GM23338 (cell line): Measurements from ENCODE around the gene TUB. TPM values are rescaled to one million over a fixed set of nuclear protein-coding genes. Genes with fewer than 3 reads are reported as not detected.

Experiments
- ATAC-seq: fragments of 200-7000 bp; cut with Tn5 transposase; 3 replicates; pipeline ENCODE4 v1.9.1; 2020
- DNase-seq: peaks from one replicate; pipeline ENCODE4 v3.0.0-alpha.2; 2015; ENCODE audit warnings: low spot score
- H2AFZ ChIP-seq: fragments of 200-600 bp; sonication (generic); 2 replicates; pipeline ENCODE4 v1.8.0; 2016; ENCODE audit warnings: antibody characterized with exemption, mild to moderate bottlenecking, moderate library complexity
- H3F3A ChIP-seq: fragments of 200-600 bp; sonication (generic); replicated peaks from 2 replicates; pipeline ENCODE4 v1.8.0; 2017; ENCODE audit warnings: antibody characterized with exemption, mixed run types, low read depth
- H3K27ac ChIP-seq: fragments of 200-600 bp; sonication (generic); 2 replicates; pipeline ENCODE4 v1.6.1; 2016; ENCODE audit warnings: low read depth
- H3K27me3 ChIP-seq: fragments of 200-600 bp; sonication (generic); 2 replicates; pipeline ENCODE4 v1.8.0; 2016; ENCODE audit warnings: mild to moderate bottlenecking, mixed run types, moderate library complexity; ENCODE audit not compliant: insufficient read depth
- H3K36me3 ChIP-seq: fragments of 200-600 bp; sonication (generic); 2 replicates; pipeline ENCODE4 v1.8.0; 2016; ENCODE audit warnings: mild to moderate bottlenecking; ENCODE audit not compliant: insufficient read depth
- H3K4me1 ChIP-seq: fragments of 200-600 bp; sonication (generic); 2 replicates; pipeline ENCODE4 v1.8.0; 2016; ENCODE audit warnings: mild to moderate bottlenecking, moderate library complexity; ENCODE audit not compliant: insufficient read depth
- H3K4me2 ChIP-seq: fragments of 200-600 bp; sonication (generic); 2 replicates; pipeline ENCODE4 v1.7.1; 2017; ENCODE audit warnings: mixed run types
- H3K4me3 ChIP-seq: fragments of 200-600 bp; sonication (generic); 2 replicates; pipeline ENCODE4 v1.6.1; 2016; ENCODE audit warnings: mixed run types
- H3K79me2 ChIP-seq: fragments of 200-600 bp; sonication (generic); replicated peaks from 2 replicates; pipeline ENCODE4 v1.8.0; 2017; ENCODE audit warnings: mild to moderate bottlenecking; ENCODE audit not compliant: insufficient read depth
- H3K9me2 ChIP-seq: fragments of 200-600 bp; sonication (generic); 2 replicates; pipeline ENCODE4 v1.8.0; 2017; ENCODE audit not compliant: insufficient read depth
- H4K20me1 ChIP-seq: fragments of 200-600 bp; sonication (generic); replicated peaks from 2 replicates; pipeline ENCODE4 v1.8.0; 2017; ENCODE audit warnings: mild to moderate bottlenecking; ENCODE audit not compliant: insufficient read depth
- H3K27ac Mint-ChIP-seq: 2 replicates; pipeline ENCODE4 v1.8.0; 2020; ENCODE audit warnings: inconsistent platforms, mild to moderate bottlenecking, moderate library complexity, mixed read lengths
- H3K27me3 Mint-ChIP-seq: 3 replicates; pipeline ENCODE4 v1.8.0; 2022; ENCODE audit warnings: low read depth, mild to moderate bottlenecking, moderate library complexity, mixed read lengths, inconsistent platforms; ENCODE audit not compliant: insufficient read depth, poor library complexity
- H3K36me3 Mint-ChIP-seq: 3 replicates; pipeline ENCODE4 v1.8.0; 2021; ENCODE audit warnings: low read depth, mild to moderate bottlenecking, inconsistent platforms, moderate library complexity, mixed read lengths
- H3K4me1 Mint-ChIP-seq: 3 replicates; pipeline ENCODE4 v1.8.0; 2020; ENCODE audit warnings: mild to moderate bottlenecking, inconsistent platforms, mixed read lengths
- H3K4me3 Mint-ChIP-seq: 3 replicates; pipeline ENCODE4 v1.8.0; 2021; ENCODE audit warnings: moderate library complexity, mild to moderate bottlenecking, inconsistent platforms, mixed read lengths
- H3K9me3 Mint-ChIP-seq: 3 replicates; pipeline ENCODE4 v1.8.0; 2020; ENCODE audit warnings: moderate library complexity, mild to moderate bottlenecking, inconsistent platforms, mixed read lengths
- CREB1 ChIP-seq: fragments of 250-450 bp; sonication (Bioruptor Pico); IDR thresholded peaks from 2 replicates; pipeline ENCODE4 v1.5.0; 2020; ENCODE audit warnings: low read depth, mild to moderate bottlenecking, moderate library complexity
- EZH2 ChIP-seq: fragments of 200-600 bp; sonication (generic); IDR thresholded peaks from one replicate; pipeline ENCODE4 v1.8.0; 2017; ENCODE audit warnings: antibody characterized with exemption, mild to moderate bottlenecking, low read depth; ENCODE audit not compliant: unreplicated experiment
- JUNB ChIP-seq: IDR thresholded peaks from one replicate; pipeline ENCODE4 v1.6.1; 2016; ENCODE audit warnings: antibody characterized with exemption; ENCODE audit not compliant: unreplicated experiment
- POLR2AphosphoS5 ChIP-seq: IDR thresholded peaks from 2 replicates; pipeline ENCODE4 v1.6.1; 2016; ENCODE audit warnings: antibody characterized with exemption, low read depth
- ZNF114 ChIP-seq: fragments of 250-450 bp; sonication (Bioruptor Pico); IDR thresholded peaks from 2 replicates; pipeline ENCODE4 v1.5.0; 2020; ENCODE audit warnings: mild to moderate bottlenecking, moderate library complexity
- ZNF331 ChIP-seq: fragments of 250-450 bp; sonication (Bioruptor Pico); IDR thresholded peaks from 2 replicates; pipeline ENCODE4 v1.5.0; 2020; ENCODE audit warnings: low read depth, mild to moderate bottlenecking, moderate library complexity
- polyA plus RNA-seq: library from polyadenylated mRNA; unstranded; fragments of >200 nt; fragmentation: Nextera tagmentation; extraction: Ambion mirVana; gene quantifications from 2 replicates; pipeline ENCODE4 v1.2.1, GENCODE V29; 2016
- total RNA-seq: library from RNA; depleted of rRNA; stranded (reverse); fragments of >200 nt; shearing (Covaris generic); gene quantifications from 2 replicates; pipeline ENCODE4 v1.2.3, GENCODE V29; 2014
- TF ChIP-seq, protein P1 (sequence below): fragments of 250-450 bp; sonication (Bioruptor Pico); IDR thresholded peaks from 2 replicates; pipeline ENCODE4 v1.5.0; 2020; ENCODE audit warnings: mild to moderate bottlenecking, moderate library complexity
- TF ChIP-seq, protein P2 (sequence below): IDR thresholded peaks from one replicate; pipeline ENCODE4 v1.6.1; 2018; ENCODE audit warnings: antibody characterized with exemption; ENCODE audit not compliant: unreplicated experiment
- TF ChIP-seq, protein P3 (sequence below), 2 experiments: fragments of 200-600 bp in 1 of 2; sonication (generic) in 1 of 2; conservative IDR thresholded peaks; 2 replicates each; pipeline versions ENCODE4 v1.5.1 to v1.6.1; 2016 to 2017; ENCODE audit warnings: antibody characterized with exemption in 2 of 2, low read depth in 2 of 2, mild to moderate bottlenecking in 2 of 2, moderate library complexity in 1 of 2
- TF ChIP-seq, protein P4 (sequence below): IDR thresholded peaks from 2 replicates; pipeline ENCODE4 v1.6.1; 2016; ENCODE audit warnings: antibody characterized with exemption

The TUB gene
- total and polyA plus RNA-seq, 2 experiments from 2014 or later = 5.5 to 30.4 TPM

DNA sequence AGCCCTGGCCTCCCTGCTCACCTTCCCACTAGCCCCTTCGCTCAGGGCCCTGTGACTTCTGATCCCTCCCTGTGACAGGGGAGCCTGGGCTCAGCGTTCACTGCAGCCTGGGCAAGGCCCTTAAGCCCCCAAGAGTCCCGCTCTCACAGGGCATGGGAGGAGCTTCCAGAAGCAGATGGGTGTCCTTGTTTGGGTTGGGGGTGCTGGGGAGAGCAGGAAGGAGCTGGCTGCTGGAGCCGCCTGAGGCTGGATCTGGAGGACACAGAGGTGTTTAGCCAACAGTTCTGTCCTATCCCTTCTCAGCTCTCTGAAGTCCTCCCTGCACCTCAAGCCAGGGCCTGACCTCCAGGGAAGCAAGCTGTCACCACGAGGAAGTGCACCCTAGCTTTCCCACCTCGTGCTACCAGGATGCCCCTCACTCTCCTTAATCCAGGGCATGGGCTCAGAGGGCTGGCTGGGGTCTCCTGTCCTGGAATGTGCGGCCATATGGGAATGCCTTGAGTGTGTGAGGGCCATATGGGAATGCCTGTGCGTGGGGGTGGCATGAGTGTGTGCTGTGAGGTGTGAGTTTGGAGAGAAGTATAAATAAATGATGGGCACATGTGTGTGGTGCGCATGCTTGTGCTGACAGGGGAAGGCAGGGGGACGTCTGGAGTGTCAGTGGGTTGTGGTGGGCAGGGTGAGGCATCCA lies 25.0 kb upstream of the TUB start:
- Mint-ChIP-seq H3K36me3 (no peaks in the 10 kb centered on the region), H3K9me3 (no peaks in the 10 kb centered on the region), H3K27ac (no peak overlapping the region), H3K27me3 (peaks cover 9% of the 10 kb centered on the region), H3K4me3 (no peak overlapping the region), H3K4me1 (peaks cover 15% of the 10 kb centered on the region)
- TF ChIP-seq ZNF331 (CRISPR knock-in tag) (no peak), JUNB (no peak), EZH2 (no peak), ZNF114 (CRISPR knock-in tag) (no peak), CREB1 (no peak), POLR2AphosphoS5 (no peak)
- TF ChIP-seq, protein P1, sequence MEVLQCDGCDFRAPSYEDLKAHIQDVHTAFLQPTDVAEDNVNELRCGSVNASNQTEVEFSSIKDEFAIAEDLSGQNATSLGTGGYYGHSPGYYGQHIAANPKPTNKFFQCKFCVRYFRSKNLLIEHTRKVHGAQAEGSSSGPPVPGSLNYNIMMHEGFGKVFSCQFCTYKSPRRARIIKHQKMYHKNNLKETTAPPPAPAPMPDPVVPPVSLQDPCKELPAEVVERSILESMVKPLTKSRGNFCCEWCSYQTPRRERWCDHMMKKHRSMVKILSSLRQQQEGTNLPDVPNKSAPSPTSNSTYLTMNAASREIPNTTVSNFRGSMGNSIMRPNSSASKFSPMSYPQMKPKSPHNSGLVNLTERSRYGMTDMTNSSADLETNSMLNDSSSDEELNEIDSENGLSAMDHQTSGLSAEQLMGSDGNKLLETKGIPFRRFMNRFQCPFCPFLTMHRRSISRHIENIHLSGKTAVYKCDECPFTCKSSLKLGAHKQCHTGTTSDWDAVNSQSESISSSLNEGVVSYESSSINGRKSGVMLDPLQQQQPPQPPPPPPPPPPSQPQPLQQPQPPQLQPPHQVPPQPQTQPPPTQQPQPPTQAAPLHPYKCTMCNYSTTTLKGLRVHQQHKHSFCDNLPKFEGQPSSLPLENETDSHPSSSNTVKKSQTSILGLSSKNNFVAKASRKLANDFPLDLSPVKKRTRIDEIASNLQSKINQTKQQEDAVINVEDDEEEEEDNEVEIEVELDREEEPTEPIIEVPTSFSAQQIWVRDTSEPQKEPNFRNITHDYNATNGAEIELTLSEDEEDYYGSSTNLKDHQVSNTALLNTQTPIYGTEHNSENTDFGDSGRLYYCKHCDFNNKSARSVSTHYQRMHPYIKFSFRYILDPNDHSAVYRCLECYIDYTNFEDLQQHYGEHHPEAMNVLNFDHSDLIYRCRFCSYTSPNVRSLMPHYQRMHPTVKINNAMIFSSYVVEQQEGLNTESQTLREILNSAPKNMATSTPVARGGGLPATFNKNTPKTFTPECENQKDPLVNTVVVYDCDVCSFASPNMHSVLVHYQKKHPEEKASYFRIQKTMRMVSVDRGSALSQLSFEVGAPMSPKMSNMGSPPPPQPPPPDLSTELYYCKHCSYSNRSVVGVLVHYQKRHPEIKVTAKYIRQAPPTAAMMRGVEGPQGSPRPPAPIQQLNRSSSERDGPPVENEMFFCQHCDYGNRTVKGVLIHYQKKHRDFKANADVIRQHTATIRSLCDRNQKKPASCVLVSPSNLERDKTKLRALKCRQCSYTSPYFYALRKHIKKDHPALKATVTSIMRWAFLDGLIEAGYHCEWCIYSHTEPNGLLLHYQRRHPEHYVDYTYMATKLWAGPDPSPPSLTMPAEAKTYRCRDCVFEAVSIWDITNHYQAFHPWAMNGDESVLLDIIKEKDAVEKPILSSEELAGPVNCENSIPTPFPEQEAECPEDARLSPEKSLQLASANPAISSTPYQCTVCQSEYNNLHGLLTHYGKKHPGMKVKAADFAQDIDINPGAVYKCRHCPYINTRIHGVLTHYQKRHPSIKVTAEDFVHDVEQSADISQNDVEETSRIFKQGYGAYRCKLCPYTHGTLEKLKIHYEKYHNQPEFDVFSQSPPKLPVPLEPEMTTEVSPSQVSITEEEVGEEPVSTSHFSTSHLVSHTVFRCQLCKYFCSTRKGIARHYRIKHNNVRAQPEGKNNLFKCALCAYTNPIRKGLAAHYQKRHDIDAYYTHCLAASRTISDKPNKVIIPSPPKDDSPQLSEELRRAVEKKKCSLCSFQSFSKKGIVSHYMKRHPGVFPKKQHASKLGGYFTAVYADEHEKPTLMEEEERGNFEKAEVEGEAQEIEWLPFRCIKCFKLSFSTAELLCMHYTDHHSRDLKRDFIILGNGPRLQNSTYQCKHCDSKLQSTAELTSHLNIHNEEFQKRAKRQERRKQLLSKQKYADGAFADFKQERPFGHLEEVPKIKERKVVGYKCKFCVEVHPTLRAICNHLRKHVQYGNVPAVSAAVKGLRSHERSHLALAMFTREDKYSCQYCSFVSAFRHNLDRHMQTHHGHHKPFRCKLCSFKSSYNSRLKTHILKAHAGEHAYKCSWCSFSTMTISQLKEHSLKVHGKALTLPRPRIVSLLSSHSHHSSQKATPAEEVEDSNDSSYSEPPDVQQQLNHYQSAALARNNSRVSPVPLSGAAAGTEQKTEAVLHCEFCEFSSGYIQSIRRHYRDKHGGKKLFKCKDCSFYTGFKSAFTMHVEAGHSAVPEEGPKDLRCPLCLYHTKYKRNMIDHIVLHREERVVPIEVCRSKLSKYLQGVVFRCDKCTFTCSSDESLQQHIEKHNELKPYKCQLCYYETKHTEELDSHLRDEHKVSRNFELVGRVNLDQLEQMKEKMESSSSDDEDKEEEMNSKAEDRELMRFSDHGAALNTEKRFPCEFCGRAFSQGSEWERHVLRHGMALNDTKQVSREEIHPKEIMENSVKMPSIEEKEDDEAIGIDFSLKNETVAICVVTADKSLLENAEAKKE (CRISPR knock-in tag) = no peak
- TF ChIP-seq, protein P2, sequence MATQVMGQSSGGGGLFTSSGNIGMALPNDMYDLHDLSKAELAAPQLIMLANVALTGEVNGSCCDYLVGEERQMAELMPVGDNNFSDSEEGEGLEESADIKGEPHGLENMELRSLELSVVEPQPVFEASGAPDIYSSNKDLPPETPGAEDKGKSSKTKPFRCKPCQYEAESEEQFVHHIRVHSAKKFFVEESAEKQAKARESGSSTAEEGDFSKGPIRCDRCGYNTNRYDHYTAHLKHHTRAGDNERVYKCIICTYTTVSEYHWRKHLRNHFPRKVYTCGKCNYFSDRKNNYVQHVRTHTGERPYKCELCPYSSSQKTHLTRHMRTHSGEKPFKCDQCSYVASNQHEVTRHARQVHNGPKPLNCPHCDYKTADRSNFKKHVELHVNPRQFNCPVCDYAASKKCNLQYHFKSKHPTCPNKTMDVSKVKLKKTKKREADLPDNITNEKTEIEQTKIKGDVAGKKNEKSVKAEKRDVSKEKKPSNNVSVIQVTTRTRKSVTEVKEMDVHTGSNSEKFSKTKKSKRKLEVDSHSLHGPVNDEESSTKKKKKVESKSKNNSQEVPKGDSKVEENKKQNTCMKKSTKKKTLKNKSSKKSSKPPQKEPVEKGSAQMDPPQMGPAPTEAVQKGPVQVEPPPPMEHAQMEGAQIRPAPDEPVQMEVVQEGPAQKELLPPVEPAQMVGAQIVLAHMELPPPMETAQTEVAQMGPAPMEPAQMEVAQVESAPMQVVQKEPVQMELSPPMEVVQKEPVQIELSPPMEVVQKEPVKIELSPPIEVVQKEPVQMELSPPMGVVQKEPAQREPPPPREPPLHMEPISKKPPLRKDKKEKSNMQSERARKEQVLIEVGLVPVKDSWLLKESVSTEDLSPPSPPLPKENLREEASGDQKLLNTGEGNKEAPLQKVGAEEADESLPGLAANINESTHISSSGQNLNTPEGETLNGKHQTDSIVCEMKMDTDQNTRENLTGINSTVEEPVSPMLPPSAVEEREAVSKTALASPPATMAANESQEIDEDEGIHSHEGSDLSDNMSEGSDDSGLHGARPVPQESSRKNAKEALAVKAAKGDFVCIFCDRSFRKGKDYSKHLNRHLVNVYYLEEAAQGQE = no peak
- TF ChIP-seq, protein P3, sequence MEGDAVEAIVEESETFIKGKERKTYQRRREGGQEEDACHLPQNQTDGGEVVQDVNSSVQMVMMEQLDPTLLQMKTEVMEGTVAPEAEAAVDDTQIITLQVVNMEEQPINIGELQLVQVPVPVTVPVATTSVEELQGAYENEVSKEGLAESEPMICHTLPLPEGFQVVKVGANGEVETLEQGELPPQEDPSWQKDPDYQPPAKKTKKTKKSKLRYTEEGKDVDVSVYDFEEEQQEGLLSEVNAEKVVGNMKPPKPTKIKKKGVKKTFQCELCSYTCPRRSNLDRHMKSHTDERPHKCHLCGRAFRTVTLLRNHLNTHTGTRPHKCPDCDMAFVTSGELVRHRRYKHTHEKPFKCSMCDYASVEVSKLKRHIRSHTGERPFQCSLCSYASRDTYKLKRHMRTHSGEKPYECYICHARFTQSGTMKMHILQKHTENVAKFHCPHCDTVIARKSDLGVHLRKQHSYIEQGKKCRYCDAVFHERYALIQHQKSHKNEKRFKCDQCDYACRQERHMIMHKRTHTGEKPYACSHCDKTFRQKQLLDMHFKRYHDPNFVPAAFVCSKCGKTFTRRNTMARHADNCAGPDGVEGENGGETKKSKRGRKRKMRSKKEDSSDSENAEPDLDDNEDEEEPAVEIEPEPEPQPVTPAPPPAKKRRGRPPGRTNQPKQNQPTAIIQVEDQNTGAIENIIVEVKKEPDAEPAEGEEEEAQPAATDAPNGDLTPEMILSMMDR (conservative IDR thresholded peaks at IDR 0.05; ENCODE audit: low read depth in 2 of 2) = no peak
- TF ChIP-seq, protein P4, sequence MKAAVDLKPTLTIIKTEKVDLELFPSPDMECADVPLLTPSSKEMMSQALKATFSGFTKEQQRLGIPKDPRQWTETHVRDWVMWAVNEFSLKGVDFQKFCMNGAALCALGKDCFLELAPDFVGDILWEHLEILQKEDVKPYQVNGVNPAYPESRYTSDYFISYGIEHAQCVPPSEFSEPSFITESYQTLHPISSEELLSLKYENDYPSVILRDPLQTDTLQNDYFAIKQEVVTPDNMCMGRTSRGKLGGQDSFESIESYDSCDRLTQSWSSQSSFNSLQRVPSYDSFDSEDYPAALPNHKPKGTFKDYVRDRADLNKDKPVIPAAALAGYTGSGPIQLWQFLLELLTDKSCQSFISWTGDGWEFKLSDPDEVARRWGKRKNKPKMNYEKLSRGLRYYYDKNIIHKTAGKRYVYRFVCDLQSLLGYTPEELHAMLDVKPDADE = no peak
- no peaks in the 10 kb centered on the region for H3K9me2 ChIP-seq
- no peaks in the 10 kb centered on the region; the same call in 1 of the 2 replicates for H3K4me1 ChIP-seq
- no peaks in the 10 kb centered on the region for H3F3A ChIP-seq
- H3K27ac ChIP-seq = no peak overlapping the region
- H3K4me3 ChIP-seq = no peak overlapping the region
- DNase-seq (no peak), ATAC-seq (no peak; the same call in 2 of the 3 replicates)
- H3K36me3 ChIP-seq = no peaks in the 10 kb centered on the region
- no peaks in the 10 kb centered on the region for H3K27me3 ChIP-seq
- H4K20me1 ChIP-seq = no peaks in the 10 kb centered on the region
- no peak overlapping the region for H3K4me2 ChIP-seq
- H3K79me2 ChIP-seq = no peaks in the 10 kb centered on the region
- no peak overlapping the region; the same call in 1 of the 2 replicates for H2AFZ ChIP-seq
